ENCODE results near the gene STRAP. TPM values are rescaled to one million over a fixed set of nuclear protein-coding genes. Genes with fewer than 3 reads are reported as not detected.
A peak's percentile ranks its signal among the peaks of the same experiment; 100 is the strongest.
"Not testable (repeated sequence)": the region's sequence is repeated elsewhere in the genome, so short reads cannot be mapped to it uniquely, and the experiment has no call there.

STRAP gene
- total RNA-seq, 1 donor from 2014 or later = 159 TPM

- no peak overlapping the region for H3K4me3 Mint-ChIP-seq (ENCODE audit: unreplicated experiment)
- no peak for DNase-seq
- no peaks in the 10 kb centered on the region for H3K36me3 Mint-ChIP-seq (ENCODE audit: unreplicated experiment)
- peaks cover 1% of the 10 kb centered on the region for H3K27me3 Mint-ChIP-seq (ENCODE audit: unreplicated experiment)
- H3K9me3 Mint-ChIP-seq (ENCODE audit: unreplicated experiment) = no peaks in the 10 kb centered on the region
- H3K27ac Mint-ChIP-seq (ENCODE audit: unreplicated experiment) = no peak overlapping the region
- no peaks in the 10 kb centered on the region for H3K4me1 Mint-ChIP-seq (ENCODE audit: low read depth, unreplicated experiment)
- peak; percentile 75 for TF ChIP-seq CTCF (IDR thresholded peaks at IDR 0.05; ENCODE audit: partially characterized antibody, unreplicated experiment)
These were observed 17.2 kb downstream of the STRAP start for GRCh38 chr12:15899282-15899870.

- no peaks in the 10 kb centered on the region for H3K36me3 Mint-ChIP-seq (ENCODE audit: unreplicated experiment)
- no peak for TF ChIP-seq CTCF (IDR thresholded peaks at IDR 0.05; ENCODE audit: partially characterized antibody, unreplicated experiment)
- H3K4me1 Mint-ChIP-seq (ENCODE audit: low read depth, unreplicated experiment) = no peaks in the 10 kb centered on the region
- H3K9me3 Mint-ChIP-seq (ENCODE audit: unreplicated experiment) = peaks cover 2% of the 10 kb centered on the region
- no peak overlapping the region for H3K27ac Mint-ChIP-seq (ENCODE audit: unreplicated experiment)
- H3K4me3 Mint-ChIP-seq (ENCODE audit: unreplicated experiment) = no peak overlapping the region
- H3K27me3 Mint-ChIP-seq (ENCODE audit: unreplicated experiment) = no peaks in the 10 kb centered on the region
- DNase-seq = no peak
These were observed 22.3 kb downstream of the STRAP start for GRCh38 chr12:15904378-15904920.

GRCh38 chr12:15910468-15910863, 28.3 kb downstream of the STRAP start:
- Mint-ChIP-seq H3K27me3 (ENCODE audit: unreplicated experiment) (no peaks in the 10 kb centered on the region), H3K9me3 (ENCODE audit: unreplicated experiment) (peaks cover 9% of the 10 kb centered on the region), H3K27ac (ENCODE audit: unreplicated experiment) (peak overlapping the region; percentile 90), H3K4me1 (ENCODE audit: low read depth, unreplicated experiment) (peaks cover 6% of the 10 kb centered on the region), H3K4me3 (ENCODE audit: unreplicated experiment) (peak overlapping the region; percentile 83), H3K36me3 (ENCODE audit: unreplicated experiment) (no peaks in the 10 kb centered on the region)
- TF ChIP-seq CTCF (IDR thresholded peaks at IDR 0.05; ENCODE audit: partially characterized antibody, unreplicated experiment) = no peak
- no peak for DNase-seq

DNA sequence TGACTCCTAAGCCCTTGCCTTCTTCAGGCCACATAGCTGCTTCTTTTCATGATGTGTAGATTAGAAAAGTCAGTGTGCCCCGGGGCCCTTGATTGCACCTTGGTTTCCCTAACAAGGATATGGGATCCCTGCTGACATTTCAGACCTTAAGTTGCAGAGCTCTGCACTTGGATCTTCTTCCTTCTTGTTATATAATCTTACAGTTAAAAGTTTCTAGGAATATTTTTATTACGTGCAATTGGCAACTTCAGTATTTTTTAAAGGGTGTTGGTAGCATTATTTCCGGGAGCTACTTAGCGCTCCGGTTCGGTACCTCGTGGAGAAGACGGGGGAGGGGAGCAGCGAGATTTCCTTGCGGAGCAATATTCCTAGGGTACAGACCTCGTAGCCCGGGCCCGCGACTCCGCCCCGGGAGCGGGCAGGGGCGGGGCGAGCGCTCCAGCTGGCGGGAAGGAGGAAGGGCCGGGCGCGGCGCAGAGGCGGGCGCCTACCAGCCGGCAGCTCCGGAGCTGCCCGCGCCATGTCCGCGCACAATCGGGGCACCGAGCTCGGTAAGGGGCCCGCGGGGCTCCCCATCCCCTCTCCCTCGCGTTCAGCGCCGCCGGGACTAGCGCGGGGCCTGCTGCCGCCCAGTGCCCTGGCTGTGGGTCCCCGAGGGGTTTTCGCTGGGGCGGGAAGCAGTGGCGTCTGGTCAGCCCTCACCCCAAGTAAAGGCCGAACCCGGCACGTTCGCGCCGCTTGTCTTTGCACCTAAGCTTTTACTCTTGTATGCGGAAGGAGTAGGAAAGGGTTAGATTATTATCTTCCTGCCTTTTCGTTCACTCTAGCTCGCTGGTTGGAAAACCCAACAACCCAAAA, 28.9 kb downstream of the STRAP start, which contains the start of gene DERA:
Gene DERA, plus strand, starts transcription at position 469 of the 858 bp plus-strand sequence. Its CDS starts 52 bp downstream, at position 521.
- peaks cover 6% of the 10 kb centered on the region for H3K4me1 Mint-ChIP-seq (ENCODE audit: low read depth, unreplicated experiment)
- peaks cover 9% of the 10 kb centered on the region for H3K9me3 Mint-ChIP-seq (ENCODE audit: unreplicated experiment)
- no peaks in the 10 kb centered on the region for H3K36me3 Mint-ChIP-seq (ENCODE audit: unreplicated experiment)
- TF ChIP-seq CTCF (IDR thresholded peaks at IDR 0.05; ENCODE audit: partially characterized antibody, unreplicated experiment) = no peak
- no peaks in the 10 kb centered on the region for H3K27me3 Mint-ChIP-seq (ENCODE audit: unreplicated experiment)
- H3K27ac Mint-ChIP-seq (ENCODE audit: unreplicated experiment) = peak within 1 kb of the TSS; percentile 99
- H3K4me3 Mint-ChIP-seq (ENCODE audit: unreplicated experiment) = peak within 1 kb of the TSS; percentile 94
- DNase-seq = peak; percentile 88

- not testable (repeated sequence) for DNase-seq; H3K27me3 Mint-ChIP-seq (ENCODE audit: unreplicated experiment); H3K9me3 Mint-ChIP-seq (ENCODE audit: unreplicated experiment); H3K36me3 Mint-ChIP-seq (ENCODE audit: unreplicated experiment); H3K4me1 Mint-ChIP-seq (ENCODE audit: low read depth, unreplicated experiment)
- Mint-ChIP-seq H3K27ac (ENCODE audit: unreplicated experiment) (peak overlapping the region; percentile 99), H3K4me3 (ENCODE audit: unreplicated experiment) (peak overlapping the region; percentile 94)
These were observed 29.7 kb downstream of the STRAP start for GRCh38 chr12:15911931-15912330.

DNA sequence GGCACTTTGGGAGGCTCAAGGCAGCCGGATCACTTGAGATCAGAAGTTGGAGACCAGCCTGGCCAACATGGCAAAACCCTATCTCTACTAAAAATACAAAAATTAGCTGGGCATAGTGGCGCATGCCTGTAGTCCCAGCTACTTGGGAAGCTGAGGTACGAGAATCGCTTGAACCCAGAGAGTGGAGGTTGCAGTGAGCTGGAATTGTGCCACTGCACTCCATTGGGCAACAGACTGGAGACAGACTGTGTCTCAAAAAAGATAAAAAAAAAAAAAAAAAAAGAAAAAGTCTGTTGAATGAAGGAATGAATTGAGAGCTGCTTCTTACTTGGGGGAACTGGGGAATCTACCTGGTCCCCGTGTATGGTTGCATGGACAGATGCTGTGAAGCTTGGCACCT, 31.9 kb downstream of the STRAP start:
- DNase-seq; H3K36me3 Mint-ChIP-seq (ENCODE audit: unreplicated experiment); H3K27me3 Mint-ChIP-seq (ENCODE audit: unreplicated experiment); H3K4me3 Mint-ChIP-seq (ENCODE audit: unreplicated experiment); H3K9me3 Mint-ChIP-seq (ENCODE audit: unreplicated experiment); H3K27ac Mint-ChIP-seq (ENCODE audit: unreplicated experiment): not testable (repeated sequence)
- H3K4me1 Mint-ChIP-seq (ENCODE audit: low read depth, unreplicated experiment) = peaks cover 26% of the 10 kb centered on the region
